Immature natural killer cell (primary cell): ENCODE data around the gene RAPGEF1. TPM values are rescaled to one million over a fixed set of nuclear protein-coding genes. Genes with fewer than 3 reads are reported as not detected.
A peak's percentile ranks its signal among the peaks of the same experiment; 100 is the strongest.
"Not testable (repeated sequence)": the region's sequence is repeated elsewhere in the genome, so short reads cannot be mapped to it uniquely, and the experiment has no call there.

ENCODE experiments used
- DNase-seq, 3 donors: peaks; one replicate each; pipeline ENCODE4 v3.0.0; 2022; ENCODE audit warnings: mixed read lengths in 1 of 3
- H3K27ac Mint-ChIP-seq, 6 donors: one replicate each; pipeline ENCODE4 v1.8.0; 2020; ENCODE audit warnings: mixed read lengths in 6 of 6, mild to moderate bottlenecking in 5 of 6, inconsistent platforms in 4 of 6, moderate library complexity in 3 of 6
- H3K27me3 Mint-ChIP-seq, 3 donors: one replicate each; pipeline ENCODE4 v1.8.0; 2020 to 2021; ENCODE audit warnings: low read depth in 3 of 3, mild to moderate bottlenecking in 3 of 3, mixed read lengths in 3 of 3, moderate library complexity in 3 of 3, inconsistent platforms in 1 of 3
- H3K36me3 Mint-ChIP-seq, 3 donors: one replicate each; pipeline ENCODE4 v1.8.0; 2020; ENCODE audit warnings: mixed read lengths in 3 of 3, inconsistent platforms in 2 of 3, mild to moderate bottlenecking in 2 of 3
- H3K4me1 Mint-ChIP-seq, 2 donors: one replicate each; pipeline ENCODE4 v1.8.0; 2020; ENCODE audit warnings: inconsistent platforms in 2 of 2, mild to moderate bottlenecking in 2 of 2, mixed read lengths in 2 of 2, moderate library complexity in 1 of 2
- H3K4me3 Mint-ChIP-seq, 5 donors: one replicate each; pipeline ENCODE4 v1.8.0; 2020; ENCODE audit warnings: mild to moderate bottlenecking in 5 of 5, mixed read lengths in 5 of 5, inconsistent platforms in 3 of 5, moderate library complexity in 3 of 5
- H3K9me3 Mint-ChIP-seq, 6 donors: one replicate each; pipeline ENCODE4 v1.8.0; 2020; ENCODE audit warnings: mild to moderate bottlenecking in 6 of 6, mixed read lengths in 6 of 6, inconsistent platforms in 4 of 6, moderate library complexity in 3 of 6
- polyA plus RNA-seq, 3 donors: library from polyadenylated mRNA; unstranded; fragments of 300-500 nt; fragmentation: Illumina TruSeq; gene quantifications; one replicate each; pipeline ENCODE4 v1.2.3, GENCODE V29; 2021

Gene RAPGEF1
- polyA plus RNA-seq, 3 donors from 2014 or later, result 1.2 to 15.8 (median 7.4) TPM

DNA sequence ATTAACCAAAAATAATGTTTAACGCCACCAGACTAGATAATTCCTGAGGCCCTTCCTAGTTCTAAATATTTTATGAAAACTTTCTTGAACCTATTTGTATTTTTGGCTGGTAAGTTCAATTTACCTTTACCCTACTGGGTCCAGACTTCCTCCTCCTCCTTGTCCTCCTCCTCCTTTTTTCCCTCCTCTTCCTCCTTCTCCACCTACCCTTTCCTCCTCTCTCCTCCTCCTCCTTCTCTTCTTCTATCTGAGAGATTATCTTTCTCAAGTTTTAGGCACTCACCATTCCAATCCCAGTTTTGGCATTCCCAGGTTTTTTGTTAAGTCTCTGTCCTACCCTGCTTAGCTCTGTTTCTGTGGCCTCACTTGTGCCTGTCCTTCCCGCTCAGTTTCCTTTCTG, 24.7 kb upstream of the RAPGEF1 start:
- Mint-ChIP-seq H3K27ac (no peak overlapping the region), H3K4me3 (no peak overlapping the region)

DNA sequence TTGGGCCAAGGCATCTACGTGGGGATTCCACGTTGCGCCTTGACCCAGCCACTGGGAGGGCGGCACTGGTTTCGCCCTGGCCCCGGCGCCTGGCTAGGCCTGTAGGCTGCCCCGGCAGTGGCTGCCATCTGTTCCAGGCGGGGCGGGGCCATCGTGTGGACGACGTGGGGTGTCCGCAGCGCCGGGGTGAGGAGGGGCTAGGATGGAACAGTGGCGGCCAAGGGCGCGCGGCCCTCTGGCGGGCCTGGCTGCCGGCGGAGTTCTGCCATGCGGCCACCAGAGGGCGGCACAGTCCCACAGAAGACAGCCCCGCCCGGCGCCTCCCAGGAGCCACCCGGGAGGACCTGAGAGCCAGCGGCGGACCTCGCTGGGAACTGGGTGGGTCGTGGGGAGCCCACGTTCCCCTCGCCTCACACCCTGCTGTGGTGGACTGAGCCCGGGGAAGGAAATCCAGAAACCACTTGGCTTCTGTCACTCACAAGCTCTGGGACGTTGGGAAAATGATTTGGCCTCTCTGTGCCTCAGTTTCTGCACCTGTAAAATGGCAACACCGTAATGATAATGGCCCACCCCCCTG, 22.6 kb upstream of the RAPGEF1 start:
- Mint-ChIP-seq H3K4me3 (no peak overlapping the region), H3K4me1 (no peaks in the 10 kb centered on the region), H3K9me3 (no peaks in the 10 kb centered on the region), H3K27ac (no peak overlapping the region), H3K36me3 (no peaks in the 10 kb centered on the region), H3K27me3 (peaks cover 5 to 8% (median 7%) of the 10 kb centered on the region in 3 donors)
- DNase-seq, result peak; percentile 68 to 74 (median 69)

More for the DNA sequence above, 24.7 kb upstream of the RAPGEF1 start:
- peaks cover 6 to 8% (median 8%) of the 10 kb centered on the region in 3 donors for H3K27me3 Mint-ChIP-seq
- no peak for DNase-seq
- H3K4me1 Mint-ChIP-seq, result no peaks in the 10 kb centered on the region
- H3K36me3 Mint-ChIP-seq, result no peaks in the 10 kb centered on the region
- no peaks in the 10 kb centered on the region for H3K9me3 Mint-ChIP-seq

GRCh38 chr9:131759017-131759647, 19.3 kb upstream of the RAPGEF1 start:
- H3K4me3 Mint-ChIP-seq, result no peak overlapping the region
- no peaks in the 10 kb centered on the region for H3K9me3 Mint-ChIP-seq
- no peak for DNase-seq
- peaks cover 3 to 5% (median 4%) of the 10 kb centered on the region in 3 donors for H3K27me3 Mint-ChIP-seq
- no peaks in the 10 kb centered on the region for H3K36me3 Mint-ChIP-seq
- peaks cover 4 to 6% of the 10 kb centered on the region in 2 donors for H3K4me1 Mint-ChIP-seq
- H3K27ac Mint-ChIP-seq, result no peak overlapping the region

GRCh38 chr9:131757549-131757948, 17.7 kb upstream of the RAPGEF1 start:
- DNase-seq, result no peak
- Mint-ChIP-seq H3K4me1 (peaks cover 4 to 6% of the 10 kb centered on the region in 2 donors), H3K27me3 (peaks cover 3 to 5% (median 4%) of the 10 kb centered on the region in 3 donors), H3K9me3 (no peaks in the 10 kb centered on the region), H3K4me3 (no peak overlapping the region), H3K36me3 (no peaks in the 10 kb centered on the region), H3K27ac (no peak overlapping the region)

DNA sequence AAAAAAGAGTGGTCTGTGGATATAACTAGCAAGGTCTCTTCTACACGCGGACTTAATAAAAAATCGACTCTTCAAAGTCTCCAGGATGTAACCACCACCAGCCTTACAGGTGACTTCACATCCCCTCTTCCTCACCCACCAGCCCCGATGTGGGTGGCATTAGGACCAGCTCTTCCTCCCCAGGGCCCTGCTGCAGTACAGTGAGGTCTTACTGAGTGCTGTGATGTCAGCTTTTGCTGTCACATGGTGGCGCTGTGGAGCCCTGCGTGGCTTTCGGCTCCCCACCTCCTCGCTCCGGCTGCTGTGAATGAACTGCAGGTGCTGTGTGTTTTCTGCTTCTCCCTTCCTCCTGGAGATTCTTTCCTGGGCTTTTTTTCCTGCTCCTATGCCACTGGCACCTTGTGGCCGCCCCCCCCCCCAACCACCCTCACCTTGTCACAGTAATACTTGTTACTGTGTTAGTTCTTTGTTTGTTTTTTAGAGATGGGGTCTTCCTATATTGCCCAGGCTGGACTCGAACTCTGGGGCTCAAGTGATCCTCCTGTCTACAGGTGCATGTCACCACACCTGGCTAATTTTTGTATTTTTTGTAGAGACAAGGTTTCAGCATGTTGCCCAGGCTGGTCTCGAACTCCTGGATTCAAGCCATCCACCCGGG, 15.8 kb upstream of the RAPGEF1 start:
- Mint-ChIP-seq H3K36me3 (no peaks in the 10 kb centered on the region), H3K4me3 (peak overlapping the region in 1 of 5 donors; percentile 17)

GRCh38 chr9:131754846-131755245, 15.0 kb upstream of the RAPGEF1 start:
- no peaks in the 10 kb centered on the region for H3K36me3 Mint-ChIP-seq
- peaks cover 3 to 5% (median 4%) of the 10 kb centered on the region in 3 donors for H3K27me3 Mint-ChIP-seq
- H3K9me3 Mint-ChIP-seq, result no peaks in the 10 kb centered on the region
- no peak overlapping the region for H3K27ac Mint-ChIP-seq
- no peak overlapping the region for H3K4me3 Mint-ChIP-seq
- DNase-seq, result no peak
- H3K4me1 Mint-ChIP-seq, result peaks cover 4 to 6% of the 10 kb centered on the region in 2 donors

More for the DNA sequence above, 15.8 kb upstream of the RAPGEF1 start:
- H3K27me3 Mint-ChIP-seq, result peaks cover 3 to 5% (median 4%) of the 10 kb centered on the region in 3 donors
- H3K27ac Mint-ChIP-seq, result peak overlapping the region in 2 of 6 donors; percentile 66 to 71
- H3K4me1 Mint-ChIP-seq, result peaks cover 4 to 6% of the 10 kb centered on the region in 2 donors
- H3K9me3 Mint-ChIP-seq, result no peaks in the 10 kb centered on the region
- DNase-seq, result peak; percentile 66 to 76 (median 70)

DNA sequence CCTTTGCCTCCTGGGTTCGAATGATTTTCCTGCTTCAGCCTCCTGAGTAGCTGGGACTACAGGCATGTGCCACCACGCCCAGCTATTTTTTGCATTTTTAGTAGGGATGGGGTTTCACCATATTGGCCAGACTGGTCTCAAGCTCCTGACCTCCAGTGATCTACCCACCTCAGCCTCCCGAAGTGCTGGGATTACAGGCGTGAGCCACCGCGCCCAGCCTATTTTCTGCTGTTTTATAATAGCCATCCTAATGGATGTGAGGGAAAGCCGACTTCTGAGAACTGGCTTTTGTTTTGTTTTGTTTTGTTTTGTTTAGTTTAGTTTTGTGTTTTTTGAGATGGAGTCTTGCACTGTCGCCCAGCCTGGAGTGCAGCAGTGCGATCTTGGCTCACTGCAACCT, 13.9 kb upstream of the RAPGEF1 start:
- H3K4me3 Mint-ChIP-seq, H3K4me1 Mint-ChIP-seq, H3K27ac Mint-ChIP-seq, H3K36me3 Mint-ChIP-seq, DNase-seq, H3K27me3 Mint-ChIP-seq, H3K9me3 Mint-ChIP-seq: not testable (repeated sequence)

- no peak for DNase-seq
- Mint-ChIP-seq H3K27ac (peak overlapping the region in 1 of 6 donors; percentile 63), H3K9me3 (no peaks in the 10 kb centered on the region), H3K27me3 (peaks cover 3 to 4% (median 4%) of the 10 kb centered on the region in 3 donors), H3K4me1 (peaks cover 4 to 6% of the 10 kb centered on the region in 2 donors), H3K36me3 (no peaks in the 10 kb centered on the region), H3K4me3 (no peak overlapping the region)
These were observed 12.5 kb upstream of the RAPGEF1 start for GRCh38 chr9:131752231-131752884.

DNA sequence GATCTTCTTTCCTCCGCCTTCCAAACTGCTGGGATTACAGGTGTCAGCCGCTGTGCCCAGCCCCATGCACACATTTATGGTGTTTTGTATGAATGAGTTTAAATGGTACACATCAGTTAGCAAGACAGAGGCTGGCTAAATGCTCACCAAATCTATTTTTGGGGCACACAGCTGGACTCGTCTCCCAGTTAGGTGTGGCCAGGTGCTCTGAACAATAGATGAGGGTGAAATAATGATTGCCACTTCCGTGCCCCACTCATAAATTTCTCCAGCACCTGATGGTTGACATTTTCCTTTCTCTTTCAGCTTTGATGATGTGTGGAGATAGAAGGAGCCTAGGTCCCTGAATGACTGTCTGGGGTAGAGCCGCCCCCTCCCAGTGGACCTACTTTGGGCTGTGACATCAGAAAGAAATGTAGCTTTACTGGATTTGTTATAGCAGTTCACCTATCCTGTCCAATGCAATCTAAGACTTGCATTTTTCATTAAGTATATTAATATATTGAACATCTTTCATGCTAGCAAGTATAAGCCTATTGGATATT, 8.6 kb upstream of the RAPGEF1 start:
- Mint-ChIP-seq H3K9me3 (no peaks in the 10 kb centered on the region), H3K27ac (no peak overlapping the region), H3K27me3 (peaks cover 0 to 2% (median 0%) of the 10 kb centered on the region in 3 donors)

GRCh38 chr9:131747352-131747751, 7.5 kb upstream of the RAPGEF1 start:
- Mint-ChIP-seq H3K4me3 (no peak overlapping the region), H3K27me3 (peaks cover 0 to 2% (median 0%) of the 10 kb centered on the region in 3 donors), H3K27ac (no peak overlapping the region), H3K36me3 (no peaks in the 10 kb centered on the region), H3K9me3 (no peaks in the 10 kb centered on the region), H3K4me1 (no peaks in the 10 kb centered on the region)
- DNase-seq, result peak; percentile 32 to 54 (median 36)

More for the DNA sequence above, 8.6 kb upstream of the RAPGEF1 start:
- no peak for DNase-seq
- Mint-ChIP-seq H3K36me3 (no peaks in the 10 kb centered on the region), H3K4me3 (no peak overlapping the region), H3K4me1 (no peaks in the 10 kb centered on the region)

- H3K4me1 Mint-ChIP-seq, result no peaks in the 10 kb centered on the region
- no peaks in the 10 kb centered on the region for H3K36me3 Mint-ChIP-seq
- DNase-seq, result no peak
- H3K27ac Mint-ChIP-seq, result no peak overlapping the region
- H3K4me3 Mint-ChIP-seq, result no peak overlapping the region
- no peaks in the 10 kb centered on the region for H3K9me3 Mint-ChIP-seq
- H3K27me3 Mint-ChIP-seq, result peaks cover under 1 to 4% (median 4%) of the 10 kb centered on the region in 3 donors
These were observed 5.7 kb upstream of the RAPGEF1 start for GRCh38 chr9:131745610-131746009.

GRCh38 chr9:131744720-131745201, 4.9 kb upstream of the RAPGEF1 start:
- no peak overlapping the region for H3K4me3 Mint-ChIP-seq
- H3K4me1 Mint-ChIP-seq, result no peaks in the 10 kb centered on the region
- H3K27me3 Mint-ChIP-seq, result peaks cover 5 to 8% (median 8%) of the 10 kb centered on the region in 3 donors
- H3K36me3 Mint-ChIP-seq, result no peaks in the 10 kb centered on the region
- H3K27ac Mint-ChIP-seq, result no peak overlapping the region
- no peaks in the 10 kb centered on the region for H3K9me3 Mint-ChIP-seq
- DNase-seq, result no peak

GRCh38 chr9:131744171-131744719, 4.4 kb upstream of the RAPGEF1 start:
- Mint-ChIP-seq H3K27ac (no peak overlapping the region), H3K4me3 (no peak overlapping the region)

More at GRCh38 chr9:131744171-131744719, 4.4 kb upstream of the RAPGEF1 start:
- no peak for DNase-seq
- Mint-ChIP-seq H3K9me3 (no peaks in the 10 kb centered on the region), H3K27me3 (peaks cover 5 to 9% (median 8%) of the 10 kb centered on the region in 3 donors), H3K4me1 (peaks cover under 1 to 1% of the 10 kb centered on the region in 2 donors), H3K36me3 (no peaks in the 10 kb centered on the region)
